H1 (cell line): ENCODE data around the gene PPP2R2B. TPM values are rescaled to one million over a fixed set of nuclear protein-coding genes. Genes with fewer than 3 reads are reported as not detected.

Experiments
- CTCF ChIA-PET: fragments of 300-600 bp; sonication (Branson Sonifier 250); formaldehyde crosslinking; loops from one replicate; lab custom pipeline; 2021; ENCODE audit not compliant: partially characterized antibody; lab: Charles Lee
- POLR2A ChIA-PET: fragments of 300-600 bp; sonication (Branson Sonifier 250); formaldehyde crosslinking; loops from one replicate; lab custom pipeline; 2021; ENCODE audit warnings: inconsistent platforms; ENCODE audit not compliant: partially characterized antibody; lab: Charles Lee
- DNase-seq, 2 experiments: peaks; one replicate each; pipeline versions ENCODE4 v3.0.0 to v3.0.0-alpha.2; 2010 to 2022; ENCODE audit warnings: low spot score in 2 of 2, low read depth in 1 of 2, mixed read lengths in 1 of 2
- FAIRE-seq: peaks from 2 replicates; lab custom pipeline; 2011; peaks lifted over from hg19 to GRCh38; lab: Jason Lieb, UNC
- H2AFZ ChIP-seq: 2 replicates; pipeline ENCODE4 v1.8.1; 2012; ENCODE audit warnings: low read length, inconsistent platforms
- H2AK5ac ChIP-seq: 2 replicates; pipeline ENCODE4 v1.6.1; 2013; ENCODE audit warnings: low read depth, low read length
- H2BK120ac ChIP-seq: replicated peaks from 2 replicates; pipeline ENCODE3; 2013; ENCODE audit warnings: low read depth, low read length, inconsistent platforms
- H2BK12ac ChIP-seq: 2 replicates; pipeline ENCODE4 v1.6.1; 2013; ENCODE audit warnings: low read depth, low read length
- H2BK15ac ChIP-seq: 2 replicates; pipeline ENCODE4 v1.6.1; 2013; ENCODE audit warnings: low read length
- H2BK20ac ChIP-seq: 2 replicates; pipeline ENCODE4 v1.6.1; 2013; ENCODE audit warnings: low read length
- H2BK5ac ChIP-seq: 2 replicates; pipeline ENCODE4 v1.6.1; 2013; ENCODE audit warnings: low read depth, low read length
- H3K14ac ChIP-seq: 2 replicates; pipeline ENCODE4 v1.6.1; 2013; ENCODE audit warnings: inconsistent platforms; ENCODE audit not compliant: insufficient read length
- H3K18ac ChIP-seq: 2 replicates; pipeline ENCODE4 v1.6.1; 2013; ENCODE audit warnings: low read length; ENCODE audit errors: extremely low read depth
- H3K23ac ChIP-seq: 2 replicates; pipeline ENCODE4 v1.6.1; 2013; ENCODE audit warnings: inconsistent platforms; ENCODE audit not compliant: insufficient read length
- H3K23me2 ChIP-seq: 2 replicates; pipeline ENCODE4 v1.6.1; 2013; ENCODE audit warnings: low read depth, low read length
- H3K27ac ChIP-seq: 2 replicates; pipeline ENCODE4 v1.6.1; 2011; ENCODE audit warnings: low read depth, low read length, inconsistent platforms
- H3K27me3 ChIP-seq, 4 experiments: replicated peaks in 1 of 4; 1 replicate in 1 of 4; 2 replicates in 3 of 4; pipeline versions ENCODE4 v1.6.1 to v1.8.1; 2011 to 2013; ENCODE audit warnings: low read length in 3 of 4, mild to moderate bottlenecking in 3 of 4, inconsistent platforms in 2 of 4, mixed read lengths in 2 of 4, moderate library complexity in 1 of 4; ENCODE audit not compliant: control insufficient read depth in 3 of 4, insufficient read depth in 3 of 4; ENCODE audit errors: extremely low read depth in 1 of 4
- H3K36me3 ChIP-seq, 4 experiments: 2 replicates each; pipeline versions ENCODE4 v1.6.1 to v1.8.1; 2011 to 2013; ENCODE audit warnings: mild to moderate bottlenecking in 4 of 4, low read length in 3 of 4, moderate library complexity in 2 of 4, control low read depth in 1 of 4, inconsistent platforms in 1 of 4; ENCODE audit not compliant: insufficient read depth in 4 of 4, control insufficient read depth in 2 of 4
- H3K4ac ChIP-seq: replicated peaks from 2 replicates; pipeline ENCODE3; 2013; ENCODE audit warnings: low read length, low read depth, mixed read lengths, inconsistent platforms; ENCODE audit not compliant: insufficient read length
- H3K4me1 ChIP-seq, 4 experiments: replicated peaks in 1 of 4; 1 replicate in 1 of 4; 2 replicates in 3 of 4; pipeline versions ENCODE4 v1.6.1 to v1.8.1; 2011 to 2013; ENCODE audit warnings: low read length in 3 of 4, inconsistent platforms in 2 of 4, mixed read lengths in 1 of 4; ENCODE audit not compliant: insufficient read depth in 4 of 4, control insufficient read depth in 3 of 4
- H3K4me2 ChIP-seq, 2 experiments: 2 replicates each; pipeline versions ENCODE4 v1.6.1 to v1.8.1; 2011 to 2013; ENCODE audit warnings: low read depth in 2 of 2, low read length in 2 of 2, control low read depth in 1 of 2, inconsistent platforms in 1 of 2, mild to moderate bottlenecking in 1 of 2; ENCODE audit not compliant: insufficient read depth in 1 of 2
- H3K4me3 ChIP-seq, 4 experiments: fragments of 200-600, 300-600 bp in 1 of 4; sonication (generic), shearing (Covaris generic), sonication (Bioruptor Twin) in 1 of 4; 2 replicates each; pipeline versions ENCODE4 v1.5.1 to v1.8.1; 2011 to 2016; ENCODE audit warnings: low read length in 4 of 4, low read depth in 3 of 4, control low read depth in 2 of 4, inconsistent platforms in 2 of 4, mild to moderate bottlenecking in 2 of 4, mixed read lengths in 1 of 4, moderate library complexity in 1 of 4; ENCODE audit not compliant: insufficient read depth in 2 of 4; ENCODE audit errors: extremely low read depth in 1 of 4
- H3K56ac ChIP-seq: replicated peaks from 2 replicates; pipeline ENCODE3; 2013; ENCODE audit warnings: low read depth, mild to moderate bottlenecking, mixed read lengths, low read length, inconsistent platforms; ENCODE audit not compliant: insufficient read length
- H3K79me1 ChIP-seq: 2 replicates; pipeline ENCODE4 v1.6.1; 2013; ENCODE audit warnings: low read depth, low read length, control low read depth
- H3K79me2 ChIP-seq, 2 experiments: 2 replicates each; pipeline versions ENCODE4 v1.6.1 to v1.8.1; 2012 to 2013; ENCODE audit warnings: low read length in 2 of 2, mild to moderate bottlenecking in 2 of 2, inconsistent platforms in 1 of 2; ENCODE audit not compliant: insufficient read depth in 2 of 2, control insufficient read depth in 1 of 2
- H3K9ac ChIP-seq, 4 experiments: replicated peaks in 1 of 4; 1 replicate in 1 of 4; 2 replicates in 3 of 4; pipeline versions ENCODE4 v1.6.1 to v1.8.1; 2011 to 2013; ENCODE audit warnings: low read depth in 3 of 4, low read length in 3 of 4, control low read depth in 2 of 4, mild to moderate bottlenecking in 2 of 4, moderate library complexity in 2 of 4, inconsistent platforms in 1 of 4; ENCODE audit errors: extremely low read depth in 1 of 4
- H3K9me3 ChIP-seq, 2 experiments: 2 replicates each; pipeline versions ENCODE4 v1.6.1 to v1.8.1; 2012 to 2013; ENCODE audit warnings: mild to moderate bottlenecking in 2 of 2, moderate library complexity in 2 of 2, control low read depth in 1 of 2, inconsistent platforms in 1 of 2, low read depth in 1 of 2, low read length in 1 of 2, mixed read lengths in 1 of 2; ENCODE audit not compliant: insufficient read depth in 2 of 2
- H4K20me1 ChIP-seq, 2 experiments: replicated peaks in 1 of 2; 2 replicates each; pipeline versions ENCODE3 to v1.8.1; 2011 to 2013; ENCODE audit warnings: inconsistent platforms in 2 of 2, low read length in 2 of 2, mild to moderate bottlenecking in 1 of 2; ENCODE audit not compliant: insufficient read depth in 2 of 2, control insufficient read depth in 1 of 2
- H4K5ac ChIP-seq: 2 replicates; pipeline ENCODE4 v1.6.1; 2013; ENCODE audit warnings: low read length, low read depth, mixed read lengths, inconsistent platforms; ENCODE audit not compliant: insufficient read length
- H4K8ac ChIP-seq: 2 replicates; pipeline ENCODE4 v1.8.0; 2013; ENCODE audit warnings: mild to moderate bottlenecking, moderate library complexity, low read length, inconsistent platforms; ENCODE audit not compliant: insufficient read depth; ENCODE audit errors: extremely low read depth
- H4K91ac ChIP-seq: replicated peaks from 2 replicates; pipeline ENCODE3; 2013; ENCODE audit warnings: low read length, mixed read lengths, inconsistent platforms; ENCODE audit not compliant: insufficient read length
- BCL11A ChIP-seq, 2 experiments: IDR thresholded peaks; one replicate each; pipeline ENCODE4 v1.6.1; 2011; ENCODE audit warnings: low read depth in 2 of 2, low read length in 2 of 2, mild to moderate bottlenecking in 2 of 2
- BRCA1 ChIP-seq: IDR thresholded peaks from 2 replicates; pipeline ENCODE4 v1.6.1; 2012; ENCODE audit warnings: low read depth, low read length, improper control_type of control experiment
- CTBP2 ChIP-seq: IDR thresholded peaks from 2 replicates; pipeline ENCODE4 v1.7.0; 2011; ENCODE audit warnings: borderline replicate concordance, mild to moderate bottlenecking, moderate library complexity, mixed read lengths, low read length; ENCODE audit not compliant: insufficient read depth, insufficient read length
- CTCF ChIP-seq, 3 experiments: IDR thresholded peaks; 1 replicate in 2 of 3; 2 replicates in 1 of 3; pipeline versions ENCODE4 v1.5.1 to v1.6.1; 2011; ENCODE audit warnings: low read length in 3 of 3, mild to moderate bottlenecking in 3 of 3, inconsistent platforms in 2 of 3, low read depth in 1 of 3, moderate library complexity in 1 of 3; ENCODE audit not compliant: insufficient read depth in 1 of 3; ENCODE audit errors: control extremely low read depth in 1 of 3
- FOSL1 ChIP-seq: IDR thresholded peaks from 2 replicates; pipeline ENCODE4 v1.6.1; 2011; ENCODE audit warnings: mild to moderate bottlenecking, low read depth, low read length, moderate library complexity; ENCODE audit not compliant: insufficient read depth
- JUND ChIP-seq: IDR thresholded peaks from 2 replicates; pipeline ENCODE4 v1.6.1; 2011; ENCODE audit warnings: mild to moderate bottlenecking, improper control_type of control experiment, low read length
- MAFK ChIP-seq: IDR thresholded peaks from 2 replicates; pipeline ENCODE4 v1.6.1; 2012; ENCODE audit warnings: low read depth, mild to moderate bottlenecking, improper control_type of control experiment, low read length
- NANOG ChIP-seq: IDR thresholded peaks from 2 replicates; pipeline ENCODE4 v1.6.1; 2011; ENCODE audit warnings: low read length, low read depth, mild to moderate bottlenecking, inconsistent platforms; ENCODE audit not compliant: insufficient read depth, poor library complexity, severe bottlenecking
- SP1 ChIP-seq: IDR thresholded peaks from 2 replicates; pipeline ENCODE4 v1.6.1; 2011; ENCODE audit warnings: low read depth, low read length
- TAF7 ChIP-seq: optimal IDR thresholded peaks from 2 replicates; pipeline ENCODE3; 2011; ENCODE audit warnings: low read depth, mild to moderate bottlenecking, inconsistent platforms, low read length, moderate library complexity, borderline replicate concordance
- TEAD4 ChIP-seq: IDR thresholded peaks from 2 replicates; pipeline ENCODE4 v1.6.1; 2012; ENCODE audit warnings: low read depth, low read length, inconsistent platforms, mixed read lengths
- WGBS, 2 experiments: shearing (Covaris generic) in 1 of 2; methylation state at CpG; one replicate each; pipeline versions ENCODE4 v1.1.6 to v1.1.7; 2013 to 2015; ENCODE audit warnings: low lambda C conversion rate in 2 of 2, mixed read lengths in 2 of 2, inconsistent platforms in 1 of 2, low coverage in 1 of 2, missing lambda C conversion rate in 1 of 2; ENCODE audit not compliant: insufficient replicate concordance in 2 of 2, insufficient coverage in 1 of 2, insufficient read length in 1 of 2; ENCODE audit errors: extremely low coverage in 1 of 2, missing lambda C conversion rate in 1 of 2; 5-methylcytosine and 5-hydroxymethylcytosine counted together
- polyA plus RNA-seq, 7 experiments: library from polyadenylated mRNA; depleted of rRNA in 3 of 7; stranded (reverse) in 5 of 7; unstranded in 2 of 7; fragments of >200 nt in 5 of 7; fragments of 200-250 nt in 2 of 7; gene quantifications; 1 replicate in 5 of 7; 2 replicates in 1 of 7; 4 replicates in 1 of 7; pipeline versions ENCODE4 v1.2.1 to v1.2.3, GENCODE V29; 2011 to 2013; ENCODE audit warnings: missing spikeins in 2 of 7, mixed read lengths in 2 of 7
- total RNA-seq: library from RNA; stranded (reverse); fragmentation: NEBNext Ultra II Directional; extraction: Animal tissue kit (Norgen Biotek cat#: 25700); gene quantifications from 2 replicates; pipeline ENCODE4 v1.2.1, GENCODE V29; 2021
- TF ChIP-seq, protein P1 (sequence below): IDR thresholded peaks from 2 replicates; pipeline ENCODE4 v1.6.1; 2012; ENCODE audit warnings: inconsistent platforms

The PPP2R2B gene
- total and polyA plus RNA-seq, 2 of the 8 experiments (the other 6 are each of a cell fraction or from before 2014, with no cell fraction given) = 21.1 to 37.1 TPM

GRCh38 chr5:146653560-146653959 is 225.0 kb downstream of the PPP2R2B start:
- H3K79me2 ChIP-seq = no peaks in the 10 kb centered on the region
- DNase-seq (no peak), FAIRE-seq (no peak)
- no peak overlapping the region for H3K27ac ChIP-seq
- H3K23me2 ChIP-seq = no peaks in the 10 kb centered on the region
- H2BK120ac ChIP-seq = no peak overlapping the region
- no peak overlapping the region for H3K18ac ChIP-seq
- no peak overlapping the region for H2BK15ac ChIP-seq
- no peaks in the 10 kb centered on the region for H3K79me1 ChIP-seq
- H3K4me2 ChIP-seq = no peak overlapping the region
- 91% methylated on average over 7 of the region's 7 CpGs; no CpG with 5 or more reads in 1 of the 2 experiments for WGBS, 2 experiments
- H2AFZ ChIP-seq = no peak overlapping the region
- no peak overlapping the region for H3K9ac ChIP-seq
- no peak overlapping the region for H3K4ac ChIP-seq
- no peak overlapping the region for H2BK20ac ChIP-seq
- H3K56ac ChIP-seq = no peak overlapping the region
- H2AK5ac ChIP-seq = no peak overlapping the region
- no peak overlapping the region for H4K91ac ChIP-seq
- H2BK12ac ChIP-seq = no peak overlapping the region
- H3K4me3 ChIP-seq = no peak overlapping the region
- H4K8ac ChIP-seq = no peak overlapping the region; the same call in 1 of the 2 replicates
- ChIA-PET CTCF (interaction anchor here (0.6 to 2.0 kb wide), 11 partner anchors 8 to 388 kb away, joined by 3 to 6 read pairs (median 3); no protein-coding TSS in a partner anchor), POLR2A (no interaction called here)
- no peaks in the 10 kb centered on the region for H3K9me3 ChIP-seq
- no peak overlapping the region for H4K5ac ChIP-seq
- no peak overlapping the region for H3K14ac ChIP-seq
- no peaks in the 10 kb centered on the region; a peak in 2 of 8 replicates for H3K36me3 ChIP-seq
- no peaks in the 10 kb centered on the region for H4K20me1 ChIP-seq
- H3K4me1 ChIP-seq = no peaks in the 10 kb centered on the region
- no peaks in the 10 kb centered on the region for H3K27me3 ChIP-seq
- H2BK5ac ChIP-seq = no peak overlapping the region
- H3K23ac ChIP-seq = no peak overlapping the region
- no peak for TF ChIP-seq BRCA1
- TF ChIP-seq SP1 = no peak
- no peak for TF ChIP-seq TAF7
- TF ChIP-seq, protein P1, sequence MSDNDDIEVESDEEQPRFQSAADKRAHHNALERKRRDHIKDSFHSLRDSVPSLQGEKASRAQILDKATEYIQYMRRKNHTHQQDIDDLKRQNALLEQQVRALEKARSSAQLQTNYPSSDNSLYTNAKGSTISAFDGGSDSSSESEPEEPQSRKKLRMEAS = no peak
- TF ChIP-seq MAFK = no peak
- TF ChIP-seq NANOG = no peak
- TF ChIP-seq JUND = no peak
- TF ChIP-seq TEAD4 = no peak
- TF ChIP-seq FOSL1 = no peak
- TF ChIP-seq CTCF (IDR thresholded peaks at IDR 0.05; ENCODE audit: control extremely low read depth in 1 of 3, insufficient read depth in 1 of 3, low read depth in 1 of 3, low read length in 3 of 3) = no peak
- TF ChIP-seq CTBP2 = no peak
- TF ChIP-seq BCL11A (IDR thresholded peaks at IDR 0.05; ENCODE audit: low read depth in 2 of 2, low read length in 2 of 2) = no peak
